H1 (cell line): ENCODE measurements around the gene COA5.

Source experiments
- ATF2 ChIP-seq: IDR thresholded peaks from 2 replicates; pipeline ENCODE4 v1.6.1; 2012; ENCODE audit warnings: low read length, inconsistent platforms
- CBX5 ChIP-seq: fragments of 300-800, 300-1000 bp; sonication (generic); IDR thresholded peaks from 2 replicates; pipeline ENCODE4 v1.7.1; 2016; ENCODE audit warnings: antibody characterized with exemption, low read length, low read depth
- CEBPB ChIP-seq: IDR thresholded peaks from 2 replicates; pipeline ENCODE4 v1.6.1; 2012; ENCODE audit warnings: low read depth, low read length
- CHD7 ChIP-seq: fragments of 300-600 bp; sonication (generic); IDR thresholded peaks from 2 replicates; pipeline ENCODE4 v1.7.1; 2012; ENCODE audit warnings: low read length, moderate library complexity, mild to moderate bottlenecking, inconsistent platforms; ENCODE audit not compliant: insufficient replicate concordance
- CTCF ChIP-seq, 3 experiments: IDR thresholded peaks; 1 replicate in 2 of 3; 2 replicates in 1 of 3; pipeline versions ENCODE4 v1.5.1 to v1.6.1; 2011; ENCODE audit warnings: low read length in 3 of 3, mild to moderate bottlenecking in 3 of 3, inconsistent platforms in 2 of 3, low read depth in 1 of 3, moderate library complexity in 1 of 3; ENCODE audit not compliant: insufficient read depth in 1 of 3; ENCODE audit errors: control extremely low read depth in 1 of 3
- EP300 ChIP-seq, 2 experiments: IDR thresholded peaks; 1 replicate in 1 of 2; 2 replicates in 1 of 2; pipeline ENCODE4 v1.6.1; 2011 to 2012; ENCODE audit warnings: low read depth in 2 of 2, low read length in 2 of 2, mild to moderate bottlenecking in 2 of 2, borderline replicate concordance in 1 of 2, inconsistent platforms in 1 of 2, moderate library complexity in 1 of 2
- EZH2 ChIP-seq: fragments of 200-600 bp; sonication (generic); IDR thresholded peaks from 2 replicates; pipeline ENCODE4 v1.7.1; 2012; ENCODE audit warnings: low read depth, mild to moderate bottlenecking, moderate library complexity, low read length, inconsistent platforms; ENCODE audit not compliant: severe bottlenecking
- MAX ChIP-seq: IDR thresholded peaks from 2 replicates; pipeline ENCODE4 v1.6.1; 2012; ENCODE audit warnings: inconsistent platforms
- POLR2A ChIP-seq, 2 experiments: IDR thresholded peaks; 1 replicate in 1 of 2; 2 replicates in 1 of 2; pipeline ENCODE4 v1.6.1; 2011; ENCODE audit warnings: low read depth in 2 of 2, low read length in 2 of 2, mild to moderate bottlenecking in 2 of 2; ENCODE audit errors: control extremely low read depth in 1 of 2
- POLR2AphosphoS5 ChIP-seq: IDR thresholded peaks from 2 replicates; pipeline ENCODE4 v1.6.1; 2011; ENCODE audit warnings: low read depth, low read length
- TAF1 ChIP-seq: IDR thresholded peaks from 2 replicates; pipeline ENCODE4 v1.6.1; 2011; ENCODE audit warnings: mild to moderate bottlenecking, low read depth, low read length
- YY1 ChIP-seq: IDR thresholded peaks from 2 replicates; pipeline ENCODE4 v1.6.1; 2011; ENCODE audit warnings: low read depth, mild to moderate bottlenecking, low read length
- ZNF274 ChIP-seq: IDR thresholded peaks from 2 replicates; pipeline ENCODE4 v1.7.0; 2012; ENCODE audit warnings: low read length, borderline replicate concordance; ENCODE audit errors: extremely low read depth

GRCh38 chr2:98559581-98559980 is 48.7 kb downstream of the COA5 start:
- TF ChIP-seq POLR2A (IDR thresholded peaks at IDR 0.05; ENCODE audit: control extremely low read depth in 1 of 2, low read depth in 2 of 2, low read length in 2 of 2): no peak
- TF ChIP-seq ZNF274: no peak
- no peak for TF ChIP-seq TAF1
- no peak for TF ChIP-seq CTCF (IDR thresholded peaks at IDR 0.05; ENCODE audit: control extremely low read depth in 1 of 3, insufficient read depth in 1 of 3, low read depth in 1 of 3, low read length in 3 of 3)
- no peak for TF ChIP-seq EP300 (IDR thresholded peaks at IDR 0.05; ENCODE audit: borderline replicate concordance in 1 of 2, low read depth in 2 of 2, low read length in 2 of 2)
- no peak for TF ChIP-seq CBX5
- no peak for TF ChIP-seq YY1
- no peak for TF ChIP-seq CHD7
- no peak for TF ChIP-seq CEBPB
- no peak for TF ChIP-seq ATF2
- TF ChIP-seq EZH2: no peak
- no peak for TF ChIP-seq POLR2AphosphoS5
- TF ChIP-seq MAX: no peak
